Sigmoid colon (tissue), 4 donors: ENCODE measurements around the gene RABGAP1L.

ENCODE experiments used
- EP300 ChIP-seq, 4 donors: sonication (generic); formaldehyde crosslinking; IDR thresholded peaks; one replicate each; pipeline ENCODE4 v1.6.1; 2017; ENCODE audit warnings: antibody characterized with exemption in 4 of 4
- POLR2A ChIP-seq, 2 donors: fragments of 450-650 bp; IDR thresholded peaks; one replicate each; pipeline ENCODE4 v1.6.1; 2016; ENCODE audit warnings: antibody characterized with exemption in 2 of 2, mild to moderate bottlenecking in 2 of 2, moderate library complexity in 2 of 2
- TF ChIP-seq, protein P1 (sequence below), 4 experiments: fragments of 450-650 bp in 3 of 4; fragments of 200-600 bp in 1 of 4; IDR thresholded peaks; one replicate each; pipeline ENCODE4 v1.5.1; 2016 to 2019; ENCODE audit warnings: antibody characterized with exemption in 4 of 4, mild to moderate bottlenecking in 3 of 4, moderate library complexity in 2 of 4

DNA sequence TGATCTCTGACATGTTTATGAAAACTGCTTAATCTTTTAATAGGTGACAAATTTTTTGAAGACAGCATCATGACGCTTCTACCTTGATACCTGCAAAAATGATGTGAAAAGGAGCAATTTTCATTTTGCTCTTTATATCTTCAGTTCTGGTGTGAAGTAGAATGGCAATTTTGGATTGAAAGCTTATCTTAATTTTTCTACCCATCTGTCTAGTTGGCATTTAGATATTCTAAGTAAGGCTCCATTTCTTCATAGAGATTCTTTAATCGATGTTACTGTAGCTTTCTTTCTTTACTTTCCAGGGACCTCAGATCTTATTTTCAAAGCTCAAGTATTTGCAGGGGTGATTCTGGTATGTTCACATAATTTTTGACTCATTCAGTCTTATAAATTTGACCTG lies 256.2 kb downstream of the RABGAP1L start:
- TF ChIP-seq, protein P1, sequence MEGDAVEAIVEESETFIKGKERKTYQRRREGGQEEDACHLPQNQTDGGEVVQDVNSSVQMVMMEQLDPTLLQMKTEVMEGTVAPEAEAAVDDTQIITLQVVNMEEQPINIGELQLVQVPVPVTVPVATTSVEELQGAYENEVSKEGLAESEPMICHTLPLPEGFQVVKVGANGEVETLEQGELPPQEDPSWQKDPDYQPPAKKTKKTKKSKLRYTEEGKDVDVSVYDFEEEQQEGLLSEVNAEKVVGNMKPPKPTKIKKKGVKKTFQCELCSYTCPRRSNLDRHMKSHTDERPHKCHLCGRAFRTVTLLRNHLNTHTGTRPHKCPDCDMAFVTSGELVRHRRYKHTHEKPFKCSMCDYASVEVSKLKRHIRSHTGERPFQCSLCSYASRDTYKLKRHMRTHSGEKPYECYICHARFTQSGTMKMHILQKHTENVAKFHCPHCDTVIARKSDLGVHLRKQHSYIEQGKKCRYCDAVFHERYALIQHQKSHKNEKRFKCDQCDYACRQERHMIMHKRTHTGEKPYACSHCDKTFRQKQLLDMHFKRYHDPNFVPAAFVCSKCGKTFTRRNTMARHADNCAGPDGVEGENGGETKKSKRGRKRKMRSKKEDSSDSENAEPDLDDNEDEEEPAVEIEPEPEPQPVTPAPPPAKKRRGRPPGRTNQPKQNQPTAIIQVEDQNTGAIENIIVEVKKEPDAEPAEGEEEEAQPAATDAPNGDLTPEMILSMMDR (IDR thresholded peaks at IDR 0.05), result no peak
- TF ChIP-seq POLR2A (IDR thresholded peaks at IDR 0.05), result no peak
- TF ChIP-seq EP300 (IDR thresholded peaks at IDR 0.05), result no peak
